ENCODE results near the gene CLP1. TPM values are rescaled to one million over a fixed set of nuclear protein-coding genes. Genes with fewer than 3 reads are reported as not detected.
"Not testable (repeated sequence)": the region's sequence is repeated elsewhere in the genome, so short reads cannot be mapped to it uniquely, and the experiment has no call there.

The CLP1 gene
- total and polyA plus RNA-seq, 7 donors, result 6.8 to 16.9 (median 10.0) TPM

DNA sequence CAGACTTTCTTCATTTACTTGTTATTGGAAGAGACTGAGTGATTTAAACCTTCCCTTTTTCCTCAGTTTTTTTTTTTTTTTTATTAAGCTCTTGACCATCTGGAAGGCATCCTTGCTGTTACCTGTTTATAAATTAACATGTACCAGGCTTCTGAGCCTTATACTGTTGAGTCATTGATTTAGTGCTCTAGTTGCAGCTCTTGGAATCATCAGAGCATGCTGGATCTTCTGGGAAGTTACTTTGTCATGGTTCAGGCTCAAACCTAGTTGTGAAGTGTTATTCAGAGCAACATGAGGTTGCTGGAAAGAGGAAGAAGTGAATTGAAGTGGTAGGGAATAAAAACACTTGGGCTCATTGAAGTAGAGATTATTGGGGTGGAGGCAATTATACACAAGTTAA, 16.7 kb downstream of the CLP1 start:
- Histone ChIP-seq H3K9me3 (no peaks in the 10 kb centered on the region), H3K4me3 (no peak overlapping the region), H3K4me1 (peaks cover 17% of the 10 kb centered on the region), H3K36me3 (ENCODE audit: insufficient read depth in 1 of 2, low read depth in 1 of 2) (peaks cover 16 to 50% of the 10 kb centered on the region in 2 donors), H3K27ac (no peak overlapping the region), H3K27me3 (ENCODE audit: insufficient read depth in 3 of 3, low read length in 2 of 3) (no peaks in the 10 kb centered on the region)
- TF ChIP-seq, protein P1, sequence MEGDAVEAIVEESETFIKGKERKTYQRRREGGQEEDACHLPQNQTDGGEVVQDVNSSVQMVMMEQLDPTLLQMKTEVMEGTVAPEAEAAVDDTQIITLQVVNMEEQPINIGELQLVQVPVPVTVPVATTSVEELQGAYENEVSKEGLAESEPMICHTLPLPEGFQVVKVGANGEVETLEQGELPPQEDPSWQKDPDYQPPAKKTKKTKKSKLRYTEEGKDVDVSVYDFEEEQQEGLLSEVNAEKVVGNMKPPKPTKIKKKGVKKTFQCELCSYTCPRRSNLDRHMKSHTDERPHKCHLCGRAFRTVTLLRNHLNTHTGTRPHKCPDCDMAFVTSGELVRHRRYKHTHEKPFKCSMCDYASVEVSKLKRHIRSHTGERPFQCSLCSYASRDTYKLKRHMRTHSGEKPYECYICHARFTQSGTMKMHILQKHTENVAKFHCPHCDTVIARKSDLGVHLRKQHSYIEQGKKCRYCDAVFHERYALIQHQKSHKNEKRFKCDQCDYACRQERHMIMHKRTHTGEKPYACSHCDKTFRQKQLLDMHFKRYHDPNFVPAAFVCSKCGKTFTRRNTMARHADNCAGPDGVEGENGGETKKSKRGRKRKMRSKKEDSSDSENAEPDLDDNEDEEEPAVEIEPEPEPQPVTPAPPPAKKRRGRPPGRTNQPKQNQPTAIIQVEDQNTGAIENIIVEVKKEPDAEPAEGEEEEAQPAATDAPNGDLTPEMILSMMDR (IDR thresholded peaks at IDR 0.05), result no peak
- intact Hi-C loops (cut with DNase I), result loop anchor here in 1 of 2 donors (5.0 kb wide), 1 partner anchor 33 kb away; no protein-coding TSS in a partner anchor
- no peak for DNase-seq
- ATAC-seq, result no peak

- peaks cover 6% of the 10 kb centered on the region for H3K4me1 ChIP-seq
- peaks cover 16 to 51% of the 10 kb centered on the region in 2 donors for H3K36me3 ChIP-seq (ENCODE audit: insufficient read depth in 1 of 2, low read depth in 1 of 2)
- intact Hi-C loops (cut with DNase I), result no loop called here
- no peak overlapping the region for H3K27ac ChIP-seq
- H3K27me3 ChIP-seq (ENCODE audit: insufficient read depth in 3 of 3, low read length in 2 of 3), result no peaks in the 10 kb centered on the region
- DNase-seq (no peak), ATAC-seq (no peak)
- 83 to 90% (median 86%) methylated on average over 3 of the region's 3 CpGs for WGBS, 3 donors
- TF ChIP-seq, protein P1 (IDR thresholded peaks at IDR 0.05), result no peak
- no peak overlapping the region for H3K4me3 ChIP-seq
- no peaks in the 10 kb centered on the region for H3K9me3 ChIP-seq
Measured at GRCh38 chr11:57675176-57675941, 17.8 kb downstream of the CLP1 start.

DNA sequence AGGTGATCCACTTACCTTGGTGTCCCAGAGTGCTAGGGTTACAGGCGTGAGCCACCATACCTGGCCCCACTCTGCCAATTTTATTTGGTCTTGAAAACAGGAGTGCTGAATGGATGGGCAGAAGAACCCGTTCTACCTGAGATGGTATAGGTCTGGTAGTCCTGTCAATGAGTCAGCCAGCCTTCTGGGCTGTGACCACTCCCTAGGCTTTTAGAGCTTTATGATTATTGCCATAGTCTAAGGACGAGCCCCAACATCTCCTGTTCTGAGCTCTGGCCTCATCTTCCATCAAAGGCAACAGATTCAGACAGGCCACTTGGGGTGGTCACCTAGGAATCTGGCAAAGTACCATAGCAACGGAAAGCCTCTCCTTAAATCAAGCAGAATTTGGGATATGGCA, 21.8 kb downstream of the CLP1 start:
- TF ChIP-seq, protein P1 (IDR thresholded peaks at IDR 0.05), result no peak
- Histone ChIP-seq H3K9me3 (no peaks in the 10 kb centered on the region), H3K4me1 (no peaks in the 10 kb centered on the region), H3K27ac (no peak overlapping the region), H3K4me3 (no peak overlapping the region), H3K36me3 (ENCODE audit: insufficient read depth in 1 of 2, low read depth in 1 of 2) (peaks cover 12 to 68% of the 10 kb centered on the region in 2 donors), H3K27me3 (ENCODE audit: insufficient read depth in 3 of 3, low read length in 2 of 3) (no peaks in the 10 kb centered on the region)
- intact Hi-C loops (cut with DNase I), result no loop called here
- DNase-seq (no peak), ATAC-seq (no peak)
- WGBS, 3 donors, result 88 to 92% (median 89%) methylated on average over 4 of the region's 4 CpGs

DNA sequence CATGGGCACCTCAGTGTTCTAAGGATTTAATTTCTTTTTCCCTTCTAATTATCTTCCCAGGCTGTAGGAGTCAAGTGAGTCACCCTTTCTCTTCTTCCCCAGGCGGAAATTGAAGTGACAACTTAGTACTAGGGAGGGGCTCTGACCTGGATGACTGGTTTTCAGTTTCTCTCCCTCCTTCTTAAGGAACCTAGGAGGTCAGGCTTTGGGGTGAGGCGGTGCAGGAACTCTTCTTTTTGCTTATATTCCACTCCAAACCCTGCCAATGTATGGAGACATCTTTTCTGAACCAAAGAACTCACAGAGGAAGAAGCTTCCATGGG, 23.0 kb downstream of the CLP1 start:
- H3K27me3 ChIP-seq (ENCODE audit: insufficient read depth in 3 of 3, low read length in 2 of 3), result no peaks in the 10 kb centered on the region
- H3K9me3 ChIP-seq, result no peaks in the 10 kb centered on the region
- intact Hi-C loops (cut with DNase I), result no loop called here
- no peak overlapping the region for H3K27ac ChIP-seq
- TF ChIP-seq, protein P1 (IDR thresholded peaks at IDR 0.05), result no peak
- ATAC-seq, result no peak
- no peak overlapping the region for H3K4me3 ChIP-seq
- peaks cover 14 to 68% of the 10 kb centered on the region in 2 donors for H3K36me3 ChIP-seq (ENCODE audit: insufficient read depth in 1 of 2, low read depth in 1 of 2)
- H3K4me1 ChIP-seq, result no peaks in the 10 kb centered on the region
- DNase-seq, result no peak
- WGBS, 3 donors, result 85 to 92% (median 87%) methylated on average over 2 of the region's 2 CpGs

GRCh38 chr11:57681168-57681567, 23.6 kb downstream of the CLP1 start:
- DNase-seq, result no peak
- Histone ChIP-seq H3K9me3 (no peaks in the 10 kb centered on the region), H3K27ac (no peak overlapping the region), H3K4me1 (no peaks in the 10 kb centered on the region), H3K36me3 (ENCODE audit: insufficient read depth in 1 of 2, low read depth in 1 of 2) (peaks cover 17 to 73% of the 10 kb centered on the region in 2 donors), H3K27me3 (ENCODE audit: insufficient read depth in 3 of 3, low read length in 2 of 3) (no peaks in the 10 kb centered on the region), H3K4me3 (no peak overlapping the region)
- WGBS, 3 donors, result 75 to 77% (median 77%) methylated on average over 1 of the region's 1 CpG
- ATAC-seq, result no peak
- TF ChIP-seq, protein P1 (IDR thresholded peaks at IDR 0.05), result no peak
- intact Hi-C loops (cut with DNase I), result no loop called here

DNA sequence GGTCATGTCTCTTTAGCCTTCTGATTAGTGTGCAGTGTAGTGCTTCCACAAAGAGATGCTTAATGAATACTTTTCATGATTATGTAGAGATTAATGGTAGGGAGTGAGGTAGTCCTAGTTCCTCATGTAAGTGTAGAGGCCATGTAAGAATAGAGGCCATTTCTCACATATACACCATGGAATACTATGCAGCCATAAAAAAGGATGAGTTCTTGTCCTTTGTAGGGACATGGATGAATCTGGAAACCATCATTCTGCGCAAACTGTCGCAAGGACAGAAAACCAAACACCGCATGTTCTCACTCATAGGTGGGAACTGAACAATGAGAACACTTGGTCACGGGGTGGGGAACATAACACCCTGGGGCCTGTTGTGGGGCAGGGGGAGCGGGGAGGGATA, 32.9 kb downstream of the CLP1 start:
- DNase-seq; H3K4me1 ChIP-seq; H3K27me3 ChIP-seq (ENCODE audit: insufficient read depth in 3 of 3, low read length in 2 of 3); ATAC-seq; H3K9me3 ChIP-seq; H3K4me3 ChIP-seq; H3K27ac ChIP-seq; intact Hi-C loops (cut with DNase I): not testable (repeated sequence)
- WGBS, 3 donors, result 98 to 99% (median 99%) methylated on average over 5 of the region's 5 CpGs
- H3K36me3 ChIP-seq (ENCODE audit: insufficient read depth in 1 of 2, low read depth in 1 of 2), result peaks cover 32 to 100% of the 10 kb centered on the region in 2 donors

Measured in psoas muscle (tissue), 8 donors.